HepG2 (cell line): ENCODE results near the gene ZNF506. TPM values are rescaled to one million over a fixed set of nuclear protein-coding genes. Genes with fewer than 3 reads are reported as not detected.

Experiments
- CAMTA2 ChIP-seq: sonication (generic); formaldehyde crosslinking; IDR thresholded peaks from 2 replicates; pipeline ENCODE4 v1.4.0; 2020; ENCODE audit warnings: mild to moderate bottlenecking, missing genetic modification reagents, borderline replicate concordance
- CENPT ChIP-seq: sonication (generic); formaldehyde crosslinking; IDR thresholded peaks from 2 replicates; pipeline ENCODE4 v1.8.0; 2022; ENCODE audit warnings: low read depth, mild to moderate bottlenecking, moderate library complexity, missing genetic modification reagents
- CREB1 ChIP-seq, 2 experiments: fragments of 450-650 bp in 1 of 2; IDR thresholded peaks; 2 replicates each; pipeline ENCODE4 v1.6.1; 2016 to 2017; ENCODE audit warnings: control low read depth in 1 of 2, mild to moderate bottlenecking in 1 of 2, missing compliant biosample characterization in 1 of 2, missing genetic modification characterization in 1 of 2
- HCFC1 ChIP-seq: fragments of 150-350 bp; IDR thresholded peaks from 2 replicates; pipeline ENCODE4 v1.6.1; 2014; ENCODE audit warnings: low read depth, low read length
- HDAC1 ChIP-seq: sonication (generic); formaldehyde crosslinking; IDR thresholded peaks from 2 replicates; pipeline ENCODE4 v1.5.1; 2020; ENCODE audit warnings: mild to moderate bottlenecking, missing genetic modification reagents
- HMG20A ChIP-seq: IDR thresholded peaks from 2 replicates; pipeline ENCODE4 v1.6.1; 2016; ENCODE audit warnings: borderline replicate concordance
- HOXD1 ChIP-seq: sonication (generic); formaldehyde crosslinking; IDR thresholded peaks from 2 replicates; pipeline ENCODE4 v1.5.0; 2020; ENCODE audit warnings: missing genetic modification reagents
- MIXL1 ChIP-seq: IDR thresholded peaks from 2 replicates; pipeline ENCODE4 v1.6.1; 2016
- NONO ChIP-seq, 2 experiments: fragments of 450-650 bp in 1 of 2; sonication (generic) in 1 of 2; formaldehyde crosslinking in 1 of 2; IDR thresholded peaks in 1 of 2; conservative IDR thresholded peaks in 1 of 2; 2 replicates each; pipeline versions ENCODE4 v1.6.1 to v1.8.0; 2017 to 2022; ENCODE audit warnings: mild to moderate bottlenecking in 1 of 2, missing genetic modification reagents in 1 of 2, moderate library complexity in 1 of 2
- PHF8 ChIP-seq: sonication (generic); formaldehyde crosslinking; IDR thresholded peaks from 2 replicates; pipeline ENCODE4 v1.5.0; 2020; ENCODE audit warnings: missing genetic modification reagents
- POLR2AphosphoS2 ChIP-seq: IDR thresholded peaks from 2 replicates; pipeline ENCODE4 v1.6.1; 2011; ENCODE audit warnings: low read depth, low read length, improper control_type of control experiment
- SKI ChIP-seq: fragments of 450-650 bp; IDR thresholded peaks from one replicate; pipeline ENCODE4 v1.6.1; 2018; ENCODE audit warnings: mild to moderate bottlenecking; ENCODE audit not compliant: partially characterized antibody
- TOPORS ChIP-seq: sonication (generic); formaldehyde crosslinking; IDR thresholded peaks from 2 replicates; pipeline ENCODE4 v1.8.0; 2023; ENCODE audit warnings: mild to moderate bottlenecking, missing genetic modification reagents
- ZBTB7B ChIP-seq: sonication (generic); formaldehyde crosslinking; IDR thresholded peaks from 2 replicates; pipeline ENCODE4 v1.4.0; 2020; ENCODE audit warnings: missing genetic modification reagents
- ZMYM3 ChIP-seq: sonication (generic); formaldehyde crosslinking; IDR thresholded peaks from 2 replicates; pipeline ENCODE4 v1.5.1; 2020; ENCODE audit warnings: mild to moderate bottlenecking, missing genetic modification reagents
- ZMYM4 ChIP-seq: sonication (generic); formaldehyde crosslinking; IDR thresholded peaks from 2 replicates; pipeline ENCODE4 v1.8.1; 2023; ENCODE audit warnings: mild to moderate bottlenecking, missing genetic modification reagents
- ZNF292 ChIP-seq: sonication (generic); formaldehyde crosslinking; IDR thresholded peaks from 2 replicates; pipeline ENCODE4 v1.8.1; 2022; ENCODE audit warnings: mild to moderate bottlenecking, low read depth, missing genetic modification reagents, borderline replicate concordance
- ZNF296 ChIP-seq: sonication (generic); formaldehyde crosslinking; conservative IDR thresholded peaks from 2 replicates; pipeline ENCODE4 v1.5.0; 2020; ENCODE audit warnings: mild to moderate bottlenecking, missing genetic modification reagents
- ZNF367 ChIP-seq: sonication (generic); formaldehyde crosslinking; IDR thresholded peaks from 2 replicates; pipeline ENCODE4 v1.4.0; 2020; ENCODE audit warnings: missing genetic modification reagents, borderline replicate concordance
- ZNF546 ChIP-seq: sonication (generic); formaldehyde crosslinking; conservative IDR thresholded peaks from 2 replicates; pipeline ENCODE4 v1.8.1; 2023; ENCODE audit warnings: mild to moderate bottlenecking, missing genetic modification reagents
- ZNF644 ChIP-seq: IDR thresholded peaks from 2 replicates; pipeline ENCODE4 v1.6.1; 2016; ENCODE audit warnings: low read depth
- ZNF652 ChIP-seq: IDR thresholded peaks from 2 replicates; pipeline ENCODE4 v1.6.1; 2016; ENCODE audit warnings: low read depth, borderline replicate concordance
- ZNF672 ChIP-seq: sonication (generic); formaldehyde crosslinking; IDR thresholded peaks from 2 replicates; pipeline ENCODE4 v1.8.1; 2022; ENCODE audit warnings: missing genetic modification reagents
- ZZZ3 ChIP-seq: sonication (generic); formaldehyde crosslinking; IDR thresholded peaks from 2 replicates; pipeline ENCODE4 v1.4.0; 2020; ENCODE audit warnings: missing genetic modification reagents, mild to moderate bottlenecking, borderline replicate concordance
- polyA plus RNA-seq, 8 experiments: library from polyadenylated mRNA; depleted of rRNA in 3 of 8; stranded (reverse) in 7 of 8; unstranded in 1 of 8; fragments of >200 nt; fragmentation: Illumina TruSeq in 4 of 8; extraction: Trizol in 4 of 8; gene quantifications; 2 replicates each; pipeline versions ENCODE4 v1.2.1 to v1.2.3, GENCODE V29; 2011 to 2016; ENCODE audit warnings: low read depth in 4 of 8, missing spikeins in 1 of 8, mixed read lengths in 1 of 8; ENCODE audit not compliant: insufficient read depth in 1 of 8
- total RNA-seq, 5 experiments: library from RNA; depleted of rRNA; stranded (reverse); fragments of >200 nt; fragmentation: Illumina TruSeq; extraction: Trizol; gene quantifications; 2 replicates each; pipeline ENCODE4 v1.2.3, GENCODE V29; 2016; ENCODE audit warnings: low read depth in 1 of 5
- TF ChIP-seq, protein P1 (sequence below): sonication (generic); formaldehyde crosslinking; IDR thresholded peaks from 2 replicates; pipeline ENCODE4 v1.5.1; 2020; ENCODE audit warnings: mild to moderate bottlenecking, missing genetic modification reagents, borderline replicate concordance
- TF ChIP-seq, protein P2 (sequence below): sonication (generic); formaldehyde crosslinking; IDR thresholded peaks from 2 replicates; pipeline ENCODE4 v1.4.0; 2020; ENCODE audit warnings: missing genetic modification reagents, low read depth, mild to moderate bottlenecking, borderline replicate concordance
- TF ChIP-seq, protein P3 (sequence below): sonication (generic); formaldehyde crosslinking; IDR thresholded peaks from 2 replicates; pipeline ENCODE4 v1.4.0; 2020; ENCODE audit warnings: missing genetic modification reagents

Gene ZNF506
- total and polyA plus RNA-seq, 2 of the 13 experiments (the other 11 are each of a cell fraction or from before 2014, with no cell fraction given), result not detected

DNA sequence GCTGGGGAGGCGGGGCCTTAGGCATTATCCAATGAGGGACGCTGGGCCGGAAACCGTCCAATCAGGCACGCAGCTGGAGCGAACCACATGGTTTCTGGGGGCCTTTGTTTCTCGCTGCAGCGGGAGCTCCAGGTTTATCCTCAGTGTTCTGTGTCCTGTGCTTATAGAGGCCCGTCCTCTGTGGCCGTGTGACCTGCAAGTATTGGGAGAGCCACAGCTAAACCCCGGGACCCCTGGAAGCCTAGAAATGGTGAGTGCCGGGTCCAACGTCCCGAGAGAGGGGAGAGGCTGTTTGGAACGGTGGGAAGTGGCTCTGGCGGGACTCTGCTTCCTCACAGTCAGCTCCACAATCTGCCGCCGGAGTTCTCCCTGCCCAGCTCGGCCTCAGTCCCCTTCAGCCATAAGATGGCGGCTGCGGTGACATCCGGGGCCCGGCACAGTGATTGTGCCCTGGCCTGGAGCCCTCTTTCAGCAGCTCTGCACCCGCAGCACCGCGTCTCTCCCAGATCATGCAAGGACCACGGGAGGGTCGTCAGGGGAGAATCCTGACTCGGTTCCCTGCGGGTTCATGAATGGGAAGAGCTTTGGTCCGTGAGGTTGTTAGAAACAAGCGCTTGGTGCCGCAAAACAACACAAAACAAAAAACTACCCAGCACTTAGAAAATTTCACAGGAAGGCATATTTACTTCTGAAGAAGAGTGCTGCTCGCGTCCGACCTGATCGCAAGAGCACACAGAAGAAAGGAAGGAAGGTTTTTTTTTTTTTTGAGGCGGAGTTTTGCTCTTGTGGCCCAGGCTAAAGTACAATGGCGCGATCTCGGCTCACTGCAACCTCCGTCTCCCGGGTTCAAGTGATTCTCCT is 44.4 kb upstream of the ZNF506 start, which contains the start of gene ZNF253 (continued):
- TF ChIP-seq ZNF296 (CRISPR knock-in tag) (no peak), ZNF644 (CRISPR knock-in tag) (no peak), MIXL1 (no peak), ZNF652 (no peak), SKI (no peak), ZZZ3 (CRISPR knock-in tag) (peak; percentile 48; the same call in 1 of the 2 replicates), CREB1 (IDR thresholded peaks at IDR 0.05) (no peak), CREB1 (CRISPR knock-in tag; IDR thresholded peaks at IDR 0.05) (no peak), ZNF546 (CRISPR knock-in tag) (0 out of 2 replicates have a peak, but pooled peaks have one; percentile 53), ZMYM3 (no peak), HCFC1 (no peak), HDAC1 (CRISPR knock-in tag) (peak; percentile 37; the same call in 1 of the 2 replicates), POLR2AphosphoS2 (0 out of 2 replicates have a peak, but pooled peaks have one; percentile 44), ZBTB7B (CRISPR knock-in tag) (peak; percentile 26; the same call in 1 of the 2 replicates), ZNF292 (CRISPR knock-in tag) (peak; percentile 54; the same call in 1 of the 2 replicates), ZNF367 (CRISPR knock-in tag) (no peak), HMG20A (CRISPR knock-in tag) (no peak), CAMTA2 (0 out of 2 replicates have a peak, but pooled peaks have one; percentile 6), TOPORS (no peak), NONO (IDR thresholded peaks at IDR 0.05) (no peak), NONO (CRISPR knock-in tag; conservative IDR thresholded peaks at IDR 0.05) (no peak; the same call in 1 of the 2 replicates), ZMYM4 (CRISPR knock-in tag) (peak; percentile 97), ZNF672 (CRISPR knock-in tag) (no peak), HOXD1 (CRISPR knock-in tag) (no peak), PHF8 (peak; percentile 78), CENPT (CRISPR knock-in tag) (0 out of 2 replicates have a peak, but pooled peaks have one; percentile 26)
- TF ChIP-seq, protein P1, sequence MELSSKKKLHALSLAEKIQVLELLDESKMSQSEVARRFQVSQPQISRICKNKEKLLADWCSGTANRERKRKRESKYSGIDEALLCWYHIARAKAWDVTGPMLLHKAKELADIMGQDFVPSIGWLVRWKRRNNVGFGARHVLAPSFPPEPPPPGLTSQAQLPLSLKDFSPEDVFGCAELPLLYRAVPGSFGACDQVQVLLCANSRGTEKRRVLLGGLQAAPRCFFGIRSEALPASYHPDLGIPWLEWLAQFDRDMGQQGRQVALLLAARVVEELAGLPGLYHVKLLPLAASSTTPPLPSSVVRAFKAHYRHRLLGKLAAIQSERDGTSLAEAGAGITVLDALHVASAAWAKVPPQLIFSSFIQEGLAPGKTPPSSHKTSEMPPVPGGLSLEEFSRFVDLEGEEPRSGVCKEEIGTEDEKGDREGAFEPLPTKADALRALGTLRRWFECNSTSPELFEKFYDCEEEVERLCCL (CRISPR knock-in tag), result no peak
- TF ChIP-seq, protein P2, sequence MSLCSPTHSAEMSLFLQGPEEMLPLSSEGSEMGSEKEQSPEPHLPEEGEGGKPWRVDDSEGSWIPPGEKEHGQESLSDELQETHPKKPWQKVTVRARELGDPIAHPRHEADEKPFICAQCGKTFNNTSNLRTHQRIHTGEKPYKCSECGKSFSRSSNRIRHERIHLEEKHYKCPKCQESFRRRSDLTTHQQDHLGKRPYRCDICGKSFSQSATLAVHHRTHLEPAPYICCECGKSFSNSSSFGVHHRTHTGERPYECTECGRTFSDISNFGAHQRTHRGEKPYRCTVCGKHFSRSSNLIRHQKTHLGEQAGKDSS (CRISPR knock-in tag), result peak; percentile 81; the same call in 1 of the 2 replicates
- TF ChIP-seq, protein P3, sequence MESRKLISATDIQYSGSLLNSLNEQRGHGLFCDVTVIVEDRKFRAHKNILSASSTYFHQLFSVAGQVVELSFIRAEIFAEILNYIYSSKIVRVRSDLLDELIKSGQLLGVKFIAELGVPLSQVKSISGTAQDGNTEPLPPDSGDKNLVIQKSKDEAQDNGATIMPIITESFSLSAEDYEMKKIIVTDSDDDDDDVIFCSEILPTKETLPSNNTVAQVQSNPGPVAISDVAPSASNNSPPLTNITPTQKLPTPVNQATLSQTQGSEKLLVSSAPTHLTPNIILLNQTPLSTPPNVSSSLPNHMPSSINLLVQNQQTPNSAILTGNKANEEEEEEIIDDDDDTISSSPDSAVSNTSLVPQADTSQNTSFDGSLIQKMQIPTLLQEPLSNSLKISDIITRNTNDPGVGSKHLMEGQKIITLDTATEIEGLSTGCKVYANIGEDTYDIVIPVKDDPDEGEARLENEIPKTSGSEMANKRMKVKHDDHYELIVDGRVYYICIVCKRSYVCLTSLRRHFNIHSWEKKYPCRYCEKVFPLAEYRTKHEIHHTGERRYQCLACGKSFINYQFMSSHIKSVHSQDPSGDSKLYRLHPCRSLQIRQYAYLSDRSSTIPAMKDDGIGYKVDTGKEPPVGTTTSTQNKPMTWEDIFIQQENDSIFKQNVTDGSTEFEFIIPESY (CRISPR knock-in tag), result no peak; the same call in 1 of the 2 replicates
